GM12865 (cell line): ENCODE data around the gene SLC43A2.
"Not testable (repeated sequence)": the region's sequence is repeated elsewhere in the genome, so short reads cannot be mapped to it uniquely, and the experiment has no call there.

Experiments used
- DNase-seq: peaks from one replicate; pipeline ENCODE4 v3.0.0; 2010; ENCODE audit warnings: low read depth
- H3K4me3 ChIP-seq: 2 replicates; pipeline ENCODE4 v1.5.1; 2011; ENCODE audit warnings: mild to moderate bottlenecking, low read depth, low read length, control low read depth
- TF ChIP-seq, protein P1 (sequence below): IDR thresholded peaks from 2 replicates; pipeline ENCODE4 v1.5.1; 2011; ENCODE audit warnings: low read length, control low read depth, low read depth, inconsistent platforms; ENCODE audit not compliant: insufficient read depth; ENCODE audit errors: missing control alignments

Gene SLC43A2

DNA sequence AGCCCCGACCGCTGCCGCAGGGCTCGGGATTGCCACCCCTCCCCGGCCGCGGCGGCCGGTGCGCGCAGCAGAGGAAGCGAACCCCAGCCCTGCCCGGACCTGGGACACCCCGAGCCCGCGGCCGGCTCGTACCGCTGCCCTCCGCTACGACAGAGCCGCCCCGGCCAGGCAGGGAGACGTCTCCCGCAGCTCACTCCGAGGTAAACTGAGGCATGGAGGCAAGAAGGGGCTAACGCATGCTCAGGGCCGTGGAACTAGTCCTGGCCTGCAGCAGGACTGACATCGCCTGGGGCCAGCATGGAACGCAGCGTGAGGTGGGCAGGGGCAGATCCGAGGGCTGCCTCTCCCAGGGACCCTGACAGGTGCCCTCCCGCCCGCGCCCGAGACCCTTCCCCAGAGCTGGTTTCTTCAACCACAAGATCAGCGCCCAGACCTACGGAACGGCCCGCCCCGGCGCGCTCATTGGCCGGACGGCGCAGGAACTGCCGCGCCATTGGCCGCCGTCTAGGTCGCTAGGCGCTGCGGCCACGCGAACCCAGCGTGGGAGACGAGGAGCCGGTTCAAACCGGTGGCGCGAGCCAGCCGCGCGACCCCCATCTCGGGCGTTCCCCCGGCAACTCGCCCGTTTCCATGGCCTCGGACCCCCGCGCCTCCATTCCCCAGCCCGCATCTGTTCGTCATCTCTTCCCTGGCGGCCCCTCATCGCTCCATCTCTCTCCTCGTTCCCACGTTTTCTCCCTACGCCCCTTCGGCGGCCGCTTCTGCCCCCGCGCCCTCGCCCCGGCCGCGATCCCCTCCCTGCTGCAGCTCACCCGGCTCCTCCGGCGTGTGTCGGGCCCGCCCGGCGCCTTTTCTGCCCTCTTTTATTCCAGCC lies at the start of gene SLC43A2:
SLC43A2 (minus strand) TSS at position 853 of the 874 bp plus-strand sequence. CDS start 960 bp downstream, outside the sequence.
- peak; percentile 91 for DNase-seq
- peak within 1 kb of the TSS; percentile 86 for H3K4me3 ChIP-seq
- TF ChIP-seq, protein P1, sequence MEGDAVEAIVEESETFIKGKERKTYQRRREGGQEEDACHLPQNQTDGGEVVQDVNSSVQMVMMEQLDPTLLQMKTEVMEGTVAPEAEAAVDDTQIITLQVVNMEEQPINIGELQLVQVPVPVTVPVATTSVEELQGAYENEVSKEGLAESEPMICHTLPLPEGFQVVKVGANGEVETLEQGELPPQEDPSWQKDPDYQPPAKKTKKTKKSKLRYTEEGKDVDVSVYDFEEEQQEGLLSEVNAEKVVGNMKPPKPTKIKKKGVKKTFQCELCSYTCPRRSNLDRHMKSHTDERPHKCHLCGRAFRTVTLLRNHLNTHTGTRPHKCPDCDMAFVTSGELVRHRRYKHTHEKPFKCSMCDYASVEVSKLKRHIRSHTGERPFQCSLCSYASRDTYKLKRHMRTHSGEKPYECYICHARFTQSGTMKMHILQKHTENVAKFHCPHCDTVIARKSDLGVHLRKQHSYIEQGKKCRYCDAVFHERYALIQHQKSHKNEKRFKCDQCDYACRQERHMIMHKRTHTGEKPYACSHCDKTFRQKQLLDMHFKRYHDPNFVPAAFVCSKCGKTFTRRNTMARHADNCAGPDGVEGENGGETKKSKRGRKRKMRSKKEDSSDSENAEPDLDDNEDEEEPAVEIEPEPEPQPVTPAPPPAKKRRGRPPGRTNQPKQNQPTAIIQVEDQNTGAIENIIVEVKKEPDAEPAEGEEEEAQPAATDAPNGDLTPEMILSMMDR: no peak

DNA sequence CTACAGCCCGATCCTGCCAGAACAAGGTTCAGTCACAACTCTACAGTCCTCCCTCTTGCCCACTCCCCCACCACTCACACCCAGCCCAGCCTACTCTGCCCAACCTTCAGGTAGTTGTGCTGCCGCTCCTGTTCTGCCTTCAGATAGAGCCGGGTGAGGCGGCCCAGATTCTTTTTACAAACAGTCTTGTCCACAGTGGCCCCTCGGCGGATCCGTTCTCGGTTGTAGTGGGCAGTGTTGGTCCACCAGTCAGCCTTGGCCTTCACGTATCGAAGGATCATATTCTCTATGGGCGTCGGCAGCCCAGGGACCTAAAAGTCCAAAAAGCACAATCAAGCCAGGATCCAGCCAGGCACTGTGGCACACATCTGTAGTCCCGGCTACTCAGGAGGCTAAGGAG lies 47.8 kb upstream of the SLC43A2 start:
- no peak for DNase-seq
- TF ChIP-seq, protein P1: no peak
- H3K4me3 ChIP-seq: no peak overlapping the region

DNA sequence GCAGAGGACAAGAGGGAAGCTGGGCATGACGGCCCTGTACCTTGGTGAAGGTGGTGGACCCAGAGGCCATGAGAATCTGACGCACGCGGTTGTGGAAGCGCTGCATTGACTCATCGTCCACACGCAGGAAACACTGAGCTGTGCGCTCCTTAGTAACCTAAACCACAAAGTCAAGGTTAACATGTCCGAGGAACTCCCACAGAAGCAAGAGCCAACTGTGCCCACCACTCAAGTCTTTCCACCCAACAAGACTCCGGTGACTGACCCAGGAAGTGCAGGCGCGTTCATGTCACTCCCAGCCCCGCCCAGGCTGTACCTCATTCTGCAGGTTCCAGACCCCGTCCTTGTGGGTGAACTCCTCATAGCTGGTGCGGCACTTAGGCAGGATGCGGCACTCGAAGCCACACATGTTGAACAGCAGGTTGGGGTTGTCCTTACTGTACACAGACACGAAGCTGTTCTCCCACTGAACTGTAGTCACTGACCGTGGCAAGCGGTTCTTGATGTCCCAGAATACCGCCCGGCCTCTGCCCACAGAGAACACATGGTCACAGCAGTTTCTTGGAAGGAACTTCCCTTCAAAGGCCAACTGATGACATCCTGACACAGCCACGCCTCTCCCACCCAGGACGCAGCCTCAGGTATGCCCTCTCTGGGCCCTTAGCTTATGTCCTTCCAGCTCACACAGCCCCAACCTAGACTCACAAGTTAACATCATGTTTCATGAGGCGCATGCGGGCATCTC lies 44.6 kb upstream of the SLC43A2 start:
- DNase-seq: no peak
- TF ChIP-seq, protein P1: no peak
- no peak overlapping the region for H3K4me3 ChIP-seq

DNA sequence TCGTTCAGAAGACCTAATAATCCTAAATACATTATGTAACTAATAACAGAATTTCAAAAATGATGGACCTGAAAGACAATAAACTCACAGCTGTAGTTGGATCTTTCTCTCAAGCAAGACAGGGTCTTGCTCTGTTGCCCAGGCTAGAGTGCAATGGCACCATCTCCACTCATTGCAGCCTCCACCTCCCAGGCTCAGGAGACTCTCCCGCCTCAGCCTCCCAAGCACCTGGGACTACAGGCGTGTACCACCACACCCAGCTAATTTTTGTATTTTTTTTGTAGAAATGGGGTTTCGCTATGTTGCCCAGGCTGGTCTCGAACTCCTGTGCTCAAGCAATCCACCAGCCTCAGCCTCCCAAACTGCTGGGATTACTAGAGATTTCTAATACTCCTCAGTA lies 35.3 kb upstream of the SLC43A2 start:
- not testable (repeated sequence) for H3K4me3 ChIP-seq, DNase-seq

DNA sequence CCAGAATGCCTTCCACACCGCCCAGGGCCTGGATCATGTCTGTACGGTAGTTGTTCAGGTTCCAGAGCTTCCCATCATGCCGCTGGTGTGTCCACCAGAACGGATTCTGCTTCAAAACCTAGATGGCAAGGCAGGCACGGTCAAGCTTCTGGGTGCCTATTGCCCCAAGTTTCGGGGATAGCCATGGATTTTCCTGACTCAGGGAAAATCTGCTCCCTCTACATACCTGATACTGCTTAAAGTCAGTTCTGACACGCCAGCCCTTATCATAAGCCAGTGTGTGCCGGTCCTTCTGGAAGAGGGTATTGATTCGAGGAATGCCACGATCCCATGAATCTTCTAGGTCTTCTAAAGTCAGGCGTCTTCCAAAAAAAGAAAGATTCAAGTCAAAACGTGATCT lies 32.4 kb upstream of the SLC43A2 start:
- TF ChIP-seq, protein P1: no peak

DNA sequence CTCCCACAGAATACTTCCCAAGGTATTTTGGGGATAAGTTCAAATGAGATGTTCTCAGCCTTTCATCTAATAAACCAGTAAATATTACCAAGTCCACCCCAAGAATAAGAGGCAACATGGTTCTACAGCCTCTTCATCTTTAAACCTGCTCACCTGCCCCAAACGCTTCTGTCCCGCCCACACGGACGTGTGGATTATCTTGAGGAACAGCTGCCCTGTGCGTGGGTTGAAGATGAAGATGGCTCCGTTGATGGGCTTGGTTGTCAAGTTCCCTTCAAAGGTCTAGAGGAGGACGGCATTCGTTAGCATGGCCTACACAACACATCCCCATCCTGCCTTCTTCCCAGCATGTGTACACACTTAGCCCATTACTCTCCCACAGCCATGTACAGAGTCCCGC lies 29.5 kb upstream of the SLC43A2 start:
- DNase-seq: no peak
- H3K4me3 ChIP-seq: no peak overlapping the region
- TF ChIP-seq, protein P1: no peak

More for the DNA sequence above, 32.4 kb upstream of the SLC43A2 start:
- no peak overlapping the region for H3K4me3 ChIP-seq
- DNase-seq: no peak

DNA sequence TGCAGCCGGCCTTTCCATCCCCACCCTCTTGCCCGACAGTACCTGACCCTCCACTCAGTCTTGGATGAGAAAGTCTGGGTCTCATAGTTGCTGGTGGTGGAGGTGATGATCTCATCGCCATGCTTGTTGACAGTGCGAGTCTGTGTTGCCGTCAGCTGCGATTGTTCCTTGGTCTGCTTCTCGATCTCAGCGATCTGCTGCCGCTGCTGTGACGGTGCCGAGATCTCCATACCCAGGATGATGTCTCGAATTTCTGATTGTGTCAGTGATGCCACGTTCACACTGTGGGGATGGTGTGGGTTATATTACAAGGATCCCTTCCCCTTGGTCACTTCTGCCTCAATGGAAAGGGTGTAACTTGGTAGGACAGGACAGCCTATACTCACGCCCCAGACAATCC lies 25.1 kb upstream of the SLC43A2 start:
- TF ChIP-seq, protein P1: no peak
- no peak overlapping the region for H3K4me3 ChIP-seq

DNA sequence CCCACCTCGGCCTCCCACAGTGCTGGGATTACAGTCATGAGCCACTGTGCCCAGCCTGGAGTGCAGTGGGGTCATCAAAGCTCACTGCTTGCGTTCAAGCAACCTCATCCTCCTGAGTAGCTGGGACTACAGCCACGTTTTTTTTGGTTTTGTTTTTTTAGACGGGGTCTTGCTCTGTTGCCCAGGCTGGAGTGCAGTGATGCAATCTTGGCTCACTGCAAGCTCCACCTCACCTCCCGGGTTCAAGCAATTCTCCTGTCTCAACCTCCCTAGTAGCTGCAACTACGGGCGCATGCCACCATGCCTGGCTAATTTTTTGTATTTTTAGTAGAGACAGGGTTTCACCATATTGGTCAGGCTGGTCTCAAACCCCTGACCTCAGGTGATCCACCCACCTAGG lies 24.2 kb upstream of the SLC43A2 start:
- not testable (repeated sequence) for DNase-seq, H3K4me3 ChIP-seq

More for the DNA sequence above, 25.1 kb upstream of the SLC43A2 start:
- no peak for DNase-seq
